SH-SY5Y (cell line): ENCODE results near the gene EPHA2.

Experiments
- GATA2 ChIP-seq: IDR thresholded peaks from 2 replicates; pipeline ENCODE4 v1.6.1; 2011; ENCODE audit warnings: mild to moderate bottlenecking, low read depth, low read length
- GATA3 ChIP-seq: IDR thresholded peaks from 2 replicates; pipeline ENCODE4 v1.6.1; 2011; ENCODE audit warnings: low read depth, mild to moderate bottlenecking, low read length, moderate library complexity

DNA sequence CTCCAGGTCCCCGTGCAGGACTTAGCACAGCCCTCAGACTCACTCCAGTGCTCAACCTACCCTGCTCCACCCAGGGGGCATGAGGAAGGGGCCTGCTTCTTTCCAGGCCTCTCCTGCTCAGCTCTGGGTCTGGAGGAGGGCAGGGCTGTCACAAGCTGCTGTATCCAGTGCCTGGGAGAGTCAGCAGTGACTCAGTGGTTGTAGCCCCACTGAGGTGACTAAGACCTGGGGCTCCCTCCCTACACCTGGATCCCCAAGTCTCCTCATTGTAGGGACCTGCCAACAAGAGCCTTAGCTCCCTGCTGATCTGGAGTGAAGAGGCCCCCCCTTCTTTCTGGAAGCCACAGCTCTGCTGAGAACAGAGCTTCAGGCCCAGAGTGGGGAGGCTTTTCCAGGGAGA, 46.3 kb downstream of the EPHA2 start:
- TF ChIP-seq GATA3, result no peak
- no peak for TF ChIP-seq GATA2
